Stimulated activated CD8-positive, alpha-beta memory T cell treated with anti-CD3 and anti-CD28 coated beads, Interleukin-4, amount 100 ng/mL, for 24 hours (primary cell): ENCODE measurements around the gene REST.

Experiments used
- DNase-seq: peaks from one replicate; pipeline ENCODE4 v3.0.0-alpha.2; 2020; ENCODE audit warnings: low read depth

Gene REST

GRCh38 chr4:56977321-56978012, 69.8 kb downstream of the REST start, which contains the start of gene NOA1:
TSS of gene NOA1 (minus strand) at chr4:56977606. CDS start at chr4:56977585, 21 bp downstream.
- DNase-seq = peak; percentile 98

- peak; percentile 83 for DNase-seq
Observed at GRCh38 chr4:56978750-56979303, 71.1 kb downstream of the REST start, which contains the start of gene POLR2B. TSS of gene POLR2B (plus strand) at chr4:56978896. CDS start at chr4:56978986, 90 bp downstream.

- peak; percentile 38 for DNase-seq
Observed at GRCh38 chr4:56979421-56980072, 71.8 kb downstream of the REST start.

GRCh38 chr4:56981795-56982201, 74.1 kb downstream of the REST start:
- DNase-seq = no peak

- no peak for DNase-seq
Observed at GRCh38 chr4:56986192-56986591, 78.5 kb downstream of the REST start.

GRCh38 chr4:56986952-56987351, 79.3 kb downstream of the REST start:
- no peak for DNase-seq

GRCh38 chr4:56990109-56990905, 82.6 kb downstream of the REST start:
- no peak for DNase-seq

GRCh38 chr4:56995525-56995924, 87.8 kb downstream of the REST start:
- no peak for DNase-seq

- DNase-seq = no peak
Observed at GRCh38 chr4:56999751-57000150, 92.1 kb downstream of the REST start.

- DNase-seq = no peak
Observed at GRCh38 chr4:57013543-57014120, 105.9 kb downstream of the REST start.
